Measurements from ENCODE around the gene MRPL22. TPM values are rescaled to one million over a fixed set of nuclear protein-coding genes. Genes with fewer than 3 reads are reported as not detected.

Gene MRPL22
- total RNA-seq, 1 donor from 2014 or later = 49.1 TPM

- H3F3A ChIP-seq (ENCODE audit: low read depth) = no peaks in the 10 kb centered on the region
- no peaks in the 10 kb centered on the region for H3K4me1 ChIP-seq
- Mint-ChIP-seq H3K9me3 (no peaks in the 10 kb centered on the region), H3K4me3 (no peak overlapping the region), H3K36me3 (peaks cover 15% of the 10 kb centered on the region), H3K4me1 (no peaks in the 10 kb centered on the region), H3K27me3 (ENCODE audit: insufficient read depth, low read depth) (no peaks in the 10 kb centered on the region), H3K27ac (no peak overlapping the region)
- H3K9me3 ChIP-seq (ENCODE audit: low read depth) = no peaks in the 10 kb centered on the region
- H4K20me1 ChIP-seq (ENCODE audit: low read depth) = no peaks in the 10 kb centered on the region
- no peak overlapping the region for H3K4me3 ChIP-seq
- H2AFZ ChIP-seq (replicated peaks) = no peak overlapping the region
- TF ChIP-seq CTCF (IDR thresholded peaks at IDR 0.05) (no peak), EZH2 (IDR thresholded peaks at IDR 0.05) (no peak), EZH2phosphoT487 (IDR thresholded peaks at IDR 0.05) (no peak)
- no peak for DNase-seq (ENCODE audit: low spot score)
- H3K36me3 ChIP-seq = peaks cover 28% of the 10 kb centered on the region
- H3K79me2 ChIP-seq (ENCODE audit: low read depth) = no peaks in the 10 kb centered on the region
- H3K9ac ChIP-seq = no peak overlapping the region
- no peak overlapping the region for H3K4me2 ChIP-seq
- H3K27ac ChIP-seq = no peak overlapping the region
- no peaks in the 10 kb centered on the region for H3K27me3 ChIP-seq
Observed at GRCh38 chr5:154916874-154917273, 24.0 kb upstream of the MRPL22 start.

GRCh38 chr5:154917757-154918156, 23.1 kb upstream of the MRPL22 start:
- Histone ChIP-seq H3K36me3 (peaks cover 28% of the 10 kb centered on the region), H3F3A (ENCODE audit: low read depth) (no peaks in the 10 kb centered on the region)

GRCh38 chr5:154923441-154924430, 17.1 kb upstream of the MRPL22 start:
- Histone ChIP-seq H3K9ac (no peak overlapping the region), H3K79me2 (ENCODE audit: low read depth) (no peaks in the 10 kb centered on the region), H3K4me2 (no peak overlapping the region), H3K4me3 (no peak overlapping the region), H3K9me3 (ENCODE audit: low read depth) (no peaks in the 10 kb centered on the region), H3K27me3 (no peaks in the 10 kb centered on the region), H3F3A (ENCODE audit: low read depth) (no peaks in the 10 kb centered on the region), H4K20me1 (ENCODE audit: low read depth) (no peaks in the 10 kb centered on the region), H3K27ac (no peak overlapping the region), H2AFZ (replicated peaks) (no peak overlapping the region), H3K4me1 (no peaks in the 10 kb centered on the region), H3K36me3 (peaks cover 26% of the 10 kb centered on the region)
- TF ChIP-seq EZH2phosphoT487 (IDR thresholded peaks at IDR 0.05) (no peak), CTCF (IDR thresholded peaks at IDR 0.05) (no peak), EZH2 (IDR thresholded peaks at IDR 0.05) (no peak)
- Mint-ChIP-seq H3K9me3 (no peaks in the 10 kb centered on the region), H3K4me3 (no peak overlapping the region), H3K27me3 (ENCODE audit: insufficient read depth, low read depth) (no peaks in the 10 kb centered on the region), H3K27ac (no peak overlapping the region), H3K36me3 (peaks cover 17% of the 10 kb centered on the region), H3K4me1 (no peaks in the 10 kb centered on the region)
- no peak for DNase-seq (ENCODE audit: low spot score)

More at GRCh38 chr5:154917757-154918156, 23.1 kb upstream of the MRPL22 start:
- H3K27me3 ChIP-seq = no peaks in the 10 kb centered on the region
- H3K27ac ChIP-seq = no peak overlapping the region
- H3K79me2 ChIP-seq (ENCODE audit: low read depth) = no peaks in the 10 kb centered on the region
- Mint-ChIP-seq H3K9me3 (no peaks in the 10 kb centered on the region), H3K36me3 (peaks cover 12% of the 10 kb centered on the region), H3K27me3 (ENCODE audit: insufficient read depth, low read depth) (no peaks in the 10 kb centered on the region), H3K27ac (no peak overlapping the region), H3K4me3 (no peak overlapping the region), H3K4me1 (no peaks in the 10 kb centered on the region)
- no peak overlapping the region for H3K4me3 ChIP-seq
- DNase-seq (ENCODE audit: low spot score) = no peak
- H3K9me3 ChIP-seq (ENCODE audit: low read depth) = no peaks in the 10 kb centered on the region
- no peaks in the 10 kb centered on the region for H3K4me1 ChIP-seq
- H2AFZ ChIP-seq (replicated peaks) = no peak overlapping the region
- no peak overlapping the region for H3K9ac ChIP-seq
- H4K20me1 ChIP-seq (ENCODE audit: low read depth) = no peaks in the 10 kb centered on the region
- no peak overlapping the region for H3K4me2 ChIP-seq
- no peak for TF ChIP-seq EZH2 (IDR thresholded peaks at IDR 0.05)
- TF ChIP-seq CTCF (IDR thresholded peaks at IDR 0.05) = no peak
- no peak for TF ChIP-seq EZH2phosphoT487 (IDR thresholded peaks at IDR 0.05)

Data from neural progenitor cell (in vitro differentiated cells).